Prostate gland (tissue), 2 donors: Measurements from ENCODE around the gene DNMT1. TPM values are rescaled to one million over a fixed set of nuclear protein-coding genes. Genes with fewer than 3 reads are reported as not detected.
"Not testable (repeated sequence)": the region's sequence is repeated elsewhere in the genome, so short reads cannot be mapped to it uniquely, and the experiment has no call there.

ENCODE experiments used
- DNase-seq: peaks from one replicate; pipeline ENCODE4 v3.0.0-alpha.2; 2019; ENCODE audit warnings: low spot score
- H3K27ac ChIP-seq, 2 donors: fragments of 200-600 bp; sonication (generic); 2 replicates each; pipeline ENCODE4 v1.5.1; 2017 to 2019
- H3K27me3 ChIP-seq: fragments of 200-600 bp; sonication (generic); replicated peaks from 2 replicates; pipeline ENCODE4 v1.5.1; 2019; ENCODE audit not compliant: insufficient read depth
- H3K36me3 ChIP-seq, 2 donors: fragments of 200-600 bp; sonication (generic); 1 replicate in 1 of 2; 2 replicates in 1 of 2; pipeline versions ENCODE4 v1.5.1 to v1.8.1; 2017 to 2019
- H3K4me1 ChIP-seq: fragments of 200-600 bp; sonication (generic); replicated peaks from 2 replicates; pipeline ENCODE4 v1.5.1; 2019
- H3K4me3 ChIP-seq, 2 donors: fragments of 200-600 bp; sonication (generic); 2 replicates each; pipeline ENCODE4 v1.5.1; 2017 to 2019
- H3K9me3 ChIP-seq: fragments of 200-600 bp; sonication (generic); 2 replicates; pipeline ENCODE4 v1.5.1; 2017
- POLR2A ChIP-seq: fragments of 450-650 bp; IDR thresholded peaks from one replicate; pipeline ENCODE4 v1.6.1; 2016; ENCODE audit warnings: antibody characterized with exemption, mild to moderate bottlenecking
- POLR2AphosphoS5 ChIP-seq: sonication (generic); formaldehyde crosslinking; IDR thresholded peaks from one replicate; pipeline ENCODE4 v1.6.1; 2017; ENCODE audit warnings: antibody characterized with exemption
- WGBS: methylation state at CpG from one replicate; pipeline ENCODE4 v1.1.5; 2018; 5-methylcytosine and 5-hydroxymethylcytosine counted together
- intact Hi-C: fragments of 100-400 bp; cut with DNase I; formaldehyde crosslinking; loops from one replicate; pipeline ENCODE4 v1.14.2; 2022
- total RNA-seq, 2 donors: library from RNA; depleted of rRNA; stranded (reverse); fragments of >200 nt; gene quantifications; one replicate each; pipeline ENCODE4 v1.1.0, GENCODE V29; 2016
- TF ChIP-seq, protein P1 (sequence below), 4 experiments: fragments of 200-600 bp in 2 of 4; fragments of 450-650 bp in 2 of 4; sonication (generic) in 2 of 4; IDR thresholded peaks; 1 replicate in 3 of 4; 2 replicates in 1 of 4; pipeline ENCODE4 v1.5.1; 2016 to 2019; ENCODE audit warnings: antibody characterized with exemption in 4 of 4, mild to moderate bottlenecking in 2 of 4, moderate library complexity in 2 of 4

The DNMT1 gene
- total RNA-seq, 2 donors from 2014 or later, result 29.9 to 50.0 TPM

DNA sequence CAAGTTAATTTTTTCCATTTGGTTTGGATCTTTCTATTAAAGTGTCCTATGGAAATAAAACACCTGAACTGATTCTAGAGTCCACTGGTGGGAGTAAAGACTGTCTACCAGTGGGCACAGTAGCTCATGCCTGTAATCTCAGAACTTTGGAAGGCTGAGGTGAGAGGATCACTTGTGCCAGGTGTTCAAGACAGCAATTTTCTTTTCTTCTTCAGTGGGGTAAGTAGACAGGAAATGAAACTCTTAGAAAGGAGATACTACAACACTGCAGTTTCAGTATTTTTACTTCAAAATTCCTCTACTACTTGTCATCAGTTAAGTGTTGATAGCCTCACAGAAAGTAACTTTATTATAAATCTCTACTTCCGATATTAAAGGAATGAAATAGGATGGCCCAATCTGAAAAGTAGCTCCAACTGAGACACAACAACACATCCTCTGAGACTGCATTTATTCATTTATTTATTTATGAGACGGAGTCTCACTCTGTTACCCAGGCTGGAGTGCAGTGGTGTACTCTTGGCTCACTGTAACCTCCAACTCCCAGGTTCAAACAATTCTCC lies 26.3 kb downstream of the DNMT1 start:
- no peak for TF ChIP-seq POLR2A
- no peak for TF ChIP-seq POLR2AphosphoS5
- TF ChIP-seq, protein P1, sequence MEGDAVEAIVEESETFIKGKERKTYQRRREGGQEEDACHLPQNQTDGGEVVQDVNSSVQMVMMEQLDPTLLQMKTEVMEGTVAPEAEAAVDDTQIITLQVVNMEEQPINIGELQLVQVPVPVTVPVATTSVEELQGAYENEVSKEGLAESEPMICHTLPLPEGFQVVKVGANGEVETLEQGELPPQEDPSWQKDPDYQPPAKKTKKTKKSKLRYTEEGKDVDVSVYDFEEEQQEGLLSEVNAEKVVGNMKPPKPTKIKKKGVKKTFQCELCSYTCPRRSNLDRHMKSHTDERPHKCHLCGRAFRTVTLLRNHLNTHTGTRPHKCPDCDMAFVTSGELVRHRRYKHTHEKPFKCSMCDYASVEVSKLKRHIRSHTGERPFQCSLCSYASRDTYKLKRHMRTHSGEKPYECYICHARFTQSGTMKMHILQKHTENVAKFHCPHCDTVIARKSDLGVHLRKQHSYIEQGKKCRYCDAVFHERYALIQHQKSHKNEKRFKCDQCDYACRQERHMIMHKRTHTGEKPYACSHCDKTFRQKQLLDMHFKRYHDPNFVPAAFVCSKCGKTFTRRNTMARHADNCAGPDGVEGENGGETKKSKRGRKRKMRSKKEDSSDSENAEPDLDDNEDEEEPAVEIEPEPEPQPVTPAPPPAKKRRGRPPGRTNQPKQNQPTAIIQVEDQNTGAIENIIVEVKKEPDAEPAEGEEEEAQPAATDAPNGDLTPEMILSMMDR (IDR thresholded peaks at IDR 0.05), result no peak
- no peaks in the 10 kb centered on the region for H3K27me3 ChIP-seq
- DNase-seq, result no peak
- H3K36me3 ChIP-seq, result peaks cover 0 to 6% of the 10 kb centered on the region in 2 donors
- intact Hi-C loops, result no loop called here
- no peaks in the 10 kb centered on the region for H3K4me1 ChIP-seq
- no peak overlapping the region for H3K4me3 ChIP-seq
- no peaks in the 10 kb centered on the region for H3K9me3 ChIP-seq
- WGBS, result 93% methylated on average over 2 of the region's 2 CpGs
- H3K27ac ChIP-seq, result no peak overlapping the region

DNA sequence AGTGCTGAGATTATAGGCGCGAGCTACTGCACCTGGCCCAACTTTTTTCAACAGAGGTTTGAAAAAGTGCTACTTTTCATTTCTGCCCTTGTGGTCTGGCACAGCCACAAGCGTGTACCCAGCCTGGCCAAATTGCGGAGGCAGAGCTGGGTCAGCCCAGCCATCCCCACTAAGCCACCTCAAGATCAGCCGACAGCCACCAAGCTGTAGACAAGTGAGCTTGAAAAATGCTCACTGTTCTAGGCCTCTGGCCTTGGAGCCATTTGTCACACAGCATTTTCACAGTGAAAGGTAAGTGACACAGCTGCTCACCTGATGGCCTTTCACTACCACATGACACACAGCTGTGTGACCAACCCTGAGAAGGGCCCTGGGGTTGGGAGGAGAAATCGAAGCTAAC lies 27.3 kb downstream of the DNMT1 start:
- Histone ChIP-seq H3K4me3 (no peak overlapping the region), H3K27ac (no peak overlapping the region), H3K27me3 (no peaks in the 10 kb centered on the region), H3K9me3 (no peaks in the 10 kb centered on the region), H3K36me3 (peaks cover 0 to 6% of the 10 kb centered on the region in 2 donors), H3K4me1 (no peaks in the 10 kb centered on the region)
- DNase-seq, result no peak
- intact Hi-C loops, result no loop called here
- TF ChIP-seq, protein P1 (IDR thresholded peaks at IDR 0.05), result no peak
- no peak for TF ChIP-seq POLR2A
- TF ChIP-seq POLR2AphosphoS5, result no peak
- WGBS, result 94% methylated on average over 6 of the region's 6 CpGs

DNA sequence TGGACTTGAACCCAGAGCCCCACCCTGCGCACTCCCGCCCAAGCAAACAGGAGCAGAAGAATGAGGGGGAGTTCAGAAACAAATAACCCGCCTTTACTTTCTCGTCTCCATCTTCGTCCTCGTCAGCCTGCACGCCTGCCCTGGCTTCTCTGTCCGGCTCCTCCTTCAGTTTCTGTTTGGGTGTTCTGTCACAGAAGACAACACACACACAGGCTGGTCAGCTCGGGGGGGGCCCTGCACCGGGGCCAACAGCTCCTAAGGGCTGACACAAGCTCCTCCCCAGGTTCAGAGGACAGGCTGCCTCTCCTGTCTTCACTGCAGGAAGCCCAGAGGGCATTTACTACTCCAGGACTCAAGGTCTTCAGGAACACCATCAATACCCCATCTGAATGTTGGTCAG lies 28.3 kb downstream of the DNMT1 start:
- H3K9me3 ChIP-seq, H3K36me3 ChIP-seq, H3K27ac ChIP-seq, DNase-seq, H3K27me3 ChIP-seq, H3K4me3 ChIP-seq, H3K4me1 ChIP-seq, intact Hi-C loops: not testable (repeated sequence)
- WGBS, result 90% methylated on average over 10 of the region's 10 CpGs

DNA sequence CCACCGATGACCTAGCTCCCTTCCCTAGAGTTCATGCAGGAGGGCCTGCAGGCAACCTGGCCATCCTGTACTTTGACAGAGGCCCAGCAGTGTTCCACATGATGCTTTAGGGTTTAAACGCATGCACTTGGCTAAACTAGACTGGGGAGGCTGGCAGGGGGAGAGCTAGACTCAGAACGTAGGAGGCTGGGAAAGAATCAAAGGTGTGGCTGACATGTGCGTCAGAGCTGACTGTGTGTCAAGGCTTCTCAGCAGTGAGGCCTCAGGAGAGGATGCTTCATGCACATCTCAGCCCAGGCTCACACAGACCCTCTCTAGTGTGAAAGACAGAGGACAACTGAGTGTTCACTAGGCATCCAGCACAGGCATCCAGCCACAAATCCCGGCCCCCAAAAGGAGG lies 28.7 kb downstream of the DNMT1 start:
- intact Hi-C loops, result no loop called here
- Histone ChIP-seq H3K4me1 (no peaks in the 10 kb centered on the region), H3K27ac (no peak overlapping the region), H3K36me3 (peaks cover 0 to 6% of the 10 kb centered on the region in 2 donors), H3K27me3 (no peaks in the 10 kb centered on the region), H3K4me3 (no peak overlapping the region), H3K9me3 (no peaks in the 10 kb centered on the region)
- TF ChIP-seq POLR2A (no peak), POLR2AphosphoS5 (no peak)
- TF ChIP-seq, protein P1 (IDR thresholded peaks at IDR 0.05), result no peak
- no peak for DNase-seq
- 90% methylated on average over 5 of the region's 5 CpGs for WGBS

DNA sequence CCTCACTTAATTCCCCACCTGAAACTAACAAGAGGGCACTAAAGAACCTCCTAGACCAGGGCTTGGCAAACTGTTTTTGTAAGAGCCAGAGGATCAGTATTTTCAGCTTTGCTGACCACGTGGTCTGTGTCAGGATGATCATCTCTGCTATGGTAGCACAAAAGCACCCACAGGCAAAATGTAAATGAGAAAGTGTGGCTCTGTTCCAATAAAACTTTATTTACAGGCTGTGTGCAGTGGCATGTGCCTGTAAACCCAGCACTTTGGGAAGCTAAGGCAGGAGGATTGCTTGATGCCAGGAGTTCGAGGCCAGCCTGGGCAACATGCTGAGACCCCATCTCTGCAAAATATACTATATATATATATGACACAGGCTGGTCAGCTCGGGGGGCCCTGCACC lies 31.2 kb downstream of the DNMT1 start:
- Histone ChIP-seq H3K9me3 (no peaks in the 10 kb centered on the region), H3K4me1 (no peaks in the 10 kb centered on the region), H3K4me3 (no peak overlapping the region), H3K27me3 (no peaks in the 10 kb centered on the region), H3K36me3 (peaks cover 9 to 21% of the 10 kb centered on the region in 2 donors), H3K27ac (no peak overlapping the region)
- DNase-seq, result no peak
- 87% methylated on average over 3 of the region's 3 CpGs for WGBS
- intact Hi-C loops, result no loop called here
- TF ChIP-seq POLR2A (no peak), POLR2AphosphoS5 (no peak)
- TF ChIP-seq, protein P1 (IDR thresholded peaks at IDR 0.05), result no peak
